SK-N-MC (cell line): ENCODE measurements around the gene LCN15.
"Not testable (repeated sequence)": the region's sequence is repeated elsewhere in the genome, so short reads cannot be mapped to it uniquely, and the experiment has no call there.

ENCODE experiments used
- DNase-seq: peaks from one replicate; pipeline ENCODE4 v3.0.0-alpha.2; 2011; ENCODE audit warnings: low read depth, low spot score
- H3K27ac ChIP-seq: fragments of 200-600 bp; sonication (generic); 2 replicates; pipeline ENCODE4 v1.5.1; 2016; ENCODE audit warnings: mixed run types
- H3K36me3 ChIP-seq: fragments of 200-600 bp; sonication (generic); 2 replicates; pipeline ENCODE4 v1.6.1; 2017; ENCODE audit warnings: antibody characterized with exemption, low read length, mixed read lengths; ENCODE audit not compliant: insufficient read depth
- H3K4me3 ChIP-seq: fragments of 200-600 bp; sonication (generic); 2 replicates; pipeline ENCODE4 v1.5.1; 2016
- H3K9ac ChIP-seq: fragments of 200-600 bp; sonication (generic); 2 replicates; pipeline ENCODE4 v1.8.0; 2017; ENCODE audit warnings: mixed run types, mixed read lengths; ENCODE audit not compliant: insufficient read length
- H3K9me3 ChIP-seq: fragments of 200-600 bp; sonication (generic); 2 replicates; pipeline ENCODE4 v1.6.1; 2017; ENCODE audit warnings: low read depth, mild to moderate bottlenecking, antibody characterized with exemption, low read length, moderate library complexity, mixed read lengths
- EZH2 ChIP-seq: fragments of 200-600 bp; sonication (generic); IDR thresholded peaks from one replicate; pipeline ENCODE4 v1.6.1; 2017; ENCODE audit warnings: antibody characterized with exemption
- FOXP2 ChIP-seq: optimal IDR thresholded peaks from 2 replicates; pipeline ENCODE3; 2011; ENCODE audit warnings: mild to moderate bottlenecking, moderate library complexity; ENCODE audit not compliant: insufficient read depth; ENCODE audit errors: extremely low read length, control extremely low read depth
- POLR2AphosphoS5 ChIP-seq: IDR thresholded peaks from 2 replicates; pipeline ENCODE4 v1.6.1; 2012; ENCODE audit warnings: mild to moderate bottlenecking, low read depth, low read length, borderline replicate concordance

The LCN15 gene

GRCh38 chr9:136718345-136719194, 45.7 kb downstream of the LCN15 start:
- TF ChIP-seq EZH2 (no peak), FOXP2 (no peak), POLR2AphosphoS5 (no peak)
- DNase-seq = no peak
- no peak overlapping the region for H3K4me3 ChIP-seq
- H3K9me3 ChIP-seq = no peaks in the 10 kb centered on the region
- H3K36me3 ChIP-seq = peaks cover 6% of the 10 kb centered on the region
- H3K9ac ChIP-seq = no peak overlapping the region
- H3K27ac ChIP-seq = no peak overlapping the region

- Histone ChIP-seq H3K36me3 (no peaks in the 10 kb centered on the region; the same call in 1 of the 2 replicates), H3K9ac (no peak overlapping the region), H3K9me3 (no peaks in the 10 kb centered on the region), H3K27ac (no peak overlapping the region), H3K4me3 (no peak overlapping the region)
- DNase-seq = no peak
- TF ChIP-seq FOXP2 = no peak
- no peak for TF ChIP-seq EZH2
- no peak for TF ChIP-seq POLR2AphosphoS5
Observed at GRCh38 chr9:136717399-136717798, 46.9 kb downstream of the LCN15 start.

GRCh38 chr9:136714893-136715274, 49.4 kb downstream of the LCN15 start:
- Histone ChIP-seq H3K4me3 (no peak overlapping the region), H3K9ac (no peak overlapping the region), H3K36me3 (no peaks in the 10 kb centered on the region), H3K9me3 (no peaks in the 10 kb centered on the region), H3K27ac (no peak overlapping the region)
- DNase-seq = no peak
- no peak for TF ChIP-seq EZH2
- TF ChIP-seq POLR2AphosphoS5 = no peak
- TF ChIP-seq FOXP2 = no peak

- Histone ChIP-seq H3K4me3 (peak overlapping the region; percentile 89), H3K9me3 (no peaks in the 10 kb centered on the region), H3K27ac (no peak overlapping the region), H3K36me3 (no peaks in the 10 kb centered on the region), H3K9ac (no peak overlapping the region)
- TF ChIP-seq EZH2 = no peak
- TF ChIP-seq FOXP2 = no peak
- TF ChIP-seq POLR2AphosphoS5 = no peak
- no peak for DNase-seq
Observed at GRCh38 chr9:136714096-136714892, 50.0 kb downstream of the LCN15 start.

- no peak for TF ChIP-seq EZH2
- TF ChIP-seq POLR2AphosphoS5 = no peak
- TF ChIP-seq FOXP2 = no peak
- no peak for DNase-seq
- Histone ChIP-seq H3K27ac (no peak overlapping the region), H3K4me3 (peak overlapping the region; percentile 89), H3K9me3 (no peaks in the 10 kb centered on the region), H3K9ac (peak overlapping the region; percentile 79), H3K36me3 (no peaks in the 10 kb centered on the region)
Observed at GRCh38 chr9:136713550-136713949, 50.8 kb downstream of the LCN15 start.

- H3K9ac ChIP-seq = peak overlapping the region; percentile 79
- H3K4me3 ChIP-seq = peak overlapping the region; percentile 89
- H3K27ac ChIP-seq = no peak overlapping the region
- DNase-seq = no peak
- no peaks in the 10 kb centered on the region for H3K36me3 ChIP-seq
- TF ChIP-seq POLR2AphosphoS5 (no peak), FOXP2 (no peak), EZH2 (no peak)
- no peaks in the 10 kb centered on the region for H3K9me3 ChIP-seq
Observed at GRCh38 chr9:136712690-136713544, 51.4 kb downstream of the LCN15 start.

- no peak for DNase-seq
- H3K4me3 ChIP-seq = peak within 1 kb of the TSS; percentile 89
- H3K9me3 ChIP-seq = no peaks in the 10 kb centered on the region
- TF ChIP-seq FOXP2 = no peak
- no peak for TF ChIP-seq POLR2AphosphoS5
- TF ChIP-seq EZH2 = no peak
- peak within 1 kb of the TSS; percentile 79 for H3K9ac ChIP-seq
- no peak within 1 kb of the TSS for H3K27ac ChIP-seq
- no peaks in the 10 kb centered on the region for H3K36me3 ChIP-seq
Observed at GRCh38 chr9:136711751-136712689, 52.3 kb downstream of the LCN15 start, which contains the start of gene DIPK1B. DIPK1B (plus strand) TSS chr9:136712572; CDS start chr9:136712666, 94 bp downstream.

- not testable (repeated sequence) for DNase-seq, H3K36me3 ChIP-seq, H3K27ac ChIP-seq, H3K9ac ChIP-seq, H3K4me3 ChIP-seq, H3K9me3 ChIP-seq
Observed at GRCh38 chr9:136711219-136711648, 53.1 kb downstream of the LCN15 start.
